Large intestine (tissue), 3 donors: ENCODE results near the gene NOP9. TPM values are rescaled to one million over a fixed set of nuclear protein-coding genes. Genes with fewer than 3 reads are reported as not detected.

Experiments used
- DNase-seq, 2 donors: peaks; one replicate each; pipeline versions ENCODE4 v3.0.0 to v3.0.0-alpha.2; 2013
- H3K27ac ChIP-seq: one replicate; pipeline ENCODE4 v1.5.1; 2013; ENCODE audit warnings: low read length
- H3K27me3 ChIP-seq: 2 replicates; pipeline ENCODE4 v1.6.1; 2013; ENCODE audit warnings: low read length; ENCODE audit not compliant: control insufficient read depth, insufficient read depth
- H3K36me3 ChIP-seq: 2 replicates; pipeline ENCODE4 v1.6.1; 2013; ENCODE audit warnings: low read length; ENCODE audit not compliant: control insufficient read depth, insufficient read depth
- H3K4me1 ChIP-seq: one replicate; pipeline ENCODE4 v1.6.1; 2013; ENCODE audit warnings: low read length; ENCODE audit not compliant: control insufficient read depth, insufficient read depth
- H3K4me3 ChIP-seq: one replicate; pipeline ENCODE4 v1.5.1; 2013; ENCODE audit warnings: low read length
- H3K9me3 ChIP-seq: one replicate; pipeline ENCODE4 v1.6.1; 2013; ENCODE audit warnings: mild to moderate bottlenecking, low read depth, low read length, moderate library complexity; ENCODE audit not compliant: control insufficient read depth
- WGBS: methylation state at CpG from one replicate; pipeline ENCODE4 v1.1.5; 2013; ENCODE audit warnings: low lambda C conversion rate; ENCODE audit not compliant: insufficient coverage; 5-methylcytosine and 5-hydroxymethylcytosine counted together
- polyA plus RNA-seq: library from polyadenylated mRNA; unstranded; fragments of 120-200 nt; gene quantifications from one replicate; pipeline ENCODE4 v1.2.1, GENCODE V29; 2013

Gene NOP9
- polyA plus RNA-seq, 1 donor, result 20.9 TPM

DNA sequence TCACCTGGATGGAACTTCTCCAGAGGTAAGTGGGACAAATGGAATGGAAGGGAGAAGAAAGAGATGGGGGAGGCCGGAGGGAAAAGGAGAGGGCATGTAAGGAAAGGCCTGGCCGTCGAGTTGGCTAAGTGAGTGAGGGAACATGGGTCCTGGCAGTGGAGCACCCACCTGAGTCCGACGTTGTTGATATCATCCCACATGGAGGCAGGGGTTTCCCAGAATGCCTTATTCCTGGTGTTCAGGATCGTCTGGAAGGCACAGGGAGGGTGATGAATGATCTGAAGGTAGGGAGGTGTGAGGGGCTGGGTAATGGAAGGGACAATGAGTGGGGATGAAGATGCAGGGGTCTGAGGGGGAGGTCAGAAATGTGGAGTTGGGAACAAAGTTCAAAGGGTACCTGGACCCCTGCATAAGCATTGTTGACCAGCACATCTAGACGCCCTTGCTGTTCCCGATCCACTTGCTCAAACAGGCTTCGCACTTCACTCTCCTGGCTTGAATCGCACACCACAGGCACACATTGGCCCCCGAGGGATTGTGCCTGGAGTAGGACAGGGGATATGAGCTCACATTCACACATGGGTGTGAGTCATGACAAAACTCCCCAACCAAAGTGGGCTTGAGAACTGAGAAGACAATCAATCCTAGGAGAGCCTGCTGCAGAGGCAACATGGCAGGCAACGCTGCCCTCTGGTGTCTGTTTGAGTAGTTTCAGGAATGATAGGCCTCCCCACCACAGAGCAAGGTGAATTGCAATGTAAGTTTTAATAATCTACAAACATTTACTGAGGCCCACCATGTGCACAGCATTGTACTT is 3.1 kb upstream of the NOP9 start:
- Histone ChIP-seq H3K27ac (no peak overlapping the region), H3K36me3 (peaks cover 34% of the 10 kb centered on the region), H3K27me3 (no peaks in the 10 kb centered on the region), H3K4me1 (peaks cover 19% of the 10 kb centered on the region), H3K9me3 (no peaks in the 10 kb centered on the region), H3K4me3 (no peak overlapping the region)
- DNase-seq, result peak; percentile 59 to 61
- 100% methylated on average over 2 of the region's 12 CpGs for WGBS

DNA sequence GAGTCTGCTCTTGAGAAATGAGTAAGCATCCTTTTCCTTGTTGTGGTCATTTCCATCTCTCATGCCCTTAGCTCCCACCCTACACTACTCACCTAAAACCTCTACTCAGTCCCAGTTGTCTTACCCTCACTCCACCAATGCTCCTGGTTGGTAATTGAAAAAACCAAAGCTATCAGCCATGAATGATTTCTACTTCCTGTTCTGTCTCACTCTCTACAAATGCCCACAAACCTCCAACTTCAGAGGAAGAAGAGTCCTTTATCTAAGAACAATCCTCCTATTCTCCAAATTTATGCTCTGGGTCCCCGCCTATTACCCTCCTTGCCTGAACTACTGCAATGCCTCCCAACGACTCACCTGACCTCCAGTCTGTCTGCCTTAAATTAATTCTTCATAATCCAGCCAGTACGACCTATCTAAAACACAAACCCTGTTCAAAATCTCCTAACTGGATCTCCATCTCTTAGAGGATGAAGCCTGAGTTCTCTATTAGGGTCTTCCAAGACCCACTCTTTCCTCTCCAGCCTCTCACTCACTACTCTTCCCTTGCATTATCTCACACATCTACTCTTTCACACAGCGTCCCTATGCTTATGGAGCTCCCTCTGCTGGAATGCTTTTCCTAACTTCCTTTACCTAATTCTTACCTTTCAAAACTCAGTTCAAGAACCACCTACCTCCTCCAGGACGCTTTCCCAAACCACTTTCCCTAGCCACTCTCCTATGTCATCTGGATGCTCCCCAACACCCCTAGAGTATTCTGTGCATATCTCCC is 2.3 kb upstream of the NOP9 start:
- 0% methylated on average over 2 of the region's 5 CpGs for WGBS
- Histone ChIP-seq H3K27me3 (no peaks in the 10 kb centered on the region), H3K4me3 (no peak overlapping the region), H3K27ac (peak overlapping the region; percentile 18), H3K9me3 (no peaks in the 10 kb centered on the region), H3K4me1 (peaks cover 19% of the 10 kb centered on the region), H3K36me3 (peaks cover 34% of the 10 kb centered on the region)
- peak in 1 of 2 donors; percentile 57 for DNase-seq

DNA sequence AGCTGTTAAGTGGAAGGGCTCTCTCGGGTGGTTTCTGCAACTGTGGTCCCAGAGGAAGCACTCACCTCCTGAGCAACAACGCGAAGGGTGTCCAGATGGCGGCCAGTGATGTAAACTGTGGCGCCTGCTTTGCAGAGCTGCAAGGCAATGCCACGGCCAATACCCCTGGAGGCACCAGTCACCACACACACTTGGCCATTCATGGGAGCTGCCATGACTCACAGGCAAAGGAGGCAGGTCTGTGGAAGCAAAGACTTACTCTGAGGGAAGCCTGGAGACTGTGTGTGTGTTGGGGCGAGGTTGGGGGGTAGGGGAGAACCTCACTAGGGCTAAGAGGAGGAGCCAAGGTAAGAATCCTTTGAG is 777 bp upstream of the NOP9 start:
- no peaks in the 10 kb centered on the region for H3K9me3 ChIP-seq
- DNase-seq, result no peak
- H3K4me3 ChIP-seq, result peak overlapping the region; percentile 68
- H3K36me3 ChIP-seq, result peaks cover 39% of the 10 kb centered on the region
- peaks cover 25% of the 10 kb centered on the region for H3K4me1 ChIP-seq
- no CpG with 5 or more reads among the region's 7 CpGs for WGBS
- H3K27me3 ChIP-seq, result no peaks in the 10 kb centered on the region
- H3K27ac ChIP-seq, result peak overlapping the region; percentile 90

DNA sequence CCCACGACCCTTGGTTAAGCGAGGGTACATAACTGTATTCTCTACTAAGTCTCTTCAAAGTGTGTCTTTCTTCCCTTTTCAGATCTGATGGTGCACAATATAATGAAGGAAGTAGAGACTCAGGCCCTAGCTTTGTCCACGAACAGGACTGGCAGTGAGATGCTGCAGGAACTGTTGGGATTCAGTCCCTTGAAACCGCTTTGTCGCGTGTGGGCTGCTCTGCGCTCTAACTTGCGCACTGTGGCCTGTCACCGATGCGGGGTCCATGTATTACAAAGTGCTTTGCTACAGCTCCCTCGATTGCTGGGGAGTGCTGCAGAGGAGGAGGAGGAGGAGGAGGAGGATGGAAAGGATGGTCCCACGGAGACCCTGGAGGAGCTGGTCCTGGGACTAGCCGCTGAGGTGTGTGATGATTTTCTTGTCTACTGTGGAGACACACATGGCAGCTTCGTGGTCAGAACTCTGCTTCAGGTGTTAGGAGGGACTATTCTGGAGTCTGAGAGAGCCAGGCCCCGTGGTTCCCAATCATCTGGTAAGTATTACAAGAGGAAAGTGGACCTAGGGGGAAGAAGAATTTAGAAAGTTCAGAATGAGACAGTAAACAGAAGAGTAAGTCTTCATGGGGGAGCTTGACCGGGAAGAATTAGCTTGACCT is 803 bp downstream of the NOP9 start:
- H3K27ac ChIP-seq, result peak overlapping the region; percentile 90
- DNase-seq, result no peak
- no CpG with 5 or more reads among the region's 16 CpGs for WGBS

DNA sequence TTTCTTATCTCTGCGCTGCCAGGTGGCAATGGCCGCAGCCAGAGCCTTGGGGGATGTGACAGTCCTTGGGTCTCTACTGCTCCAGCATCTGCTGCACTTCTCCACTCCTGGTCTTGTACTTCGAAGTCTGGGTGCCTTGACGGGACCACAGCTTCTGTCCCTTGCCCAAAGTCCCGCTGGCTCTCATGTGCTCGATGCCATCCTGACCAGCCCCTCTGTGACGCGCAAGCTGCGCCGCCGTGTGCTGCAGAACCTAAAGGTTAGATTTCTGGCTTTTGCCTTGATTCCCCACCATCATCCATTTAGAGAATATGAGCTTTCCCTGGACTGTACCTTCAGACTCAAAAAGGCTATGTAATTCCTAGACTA is 4.4 kb downstream of the NOP9 start:
- peaks cover 56% of the 10 kb centered on the region for H3K36me3 ChIP-seq

More for the DNA sequence above, 803 bp downstream of the NOP9 start:
- Histone ChIP-seq H3K4me1 (peaks cover 25% of the 10 kb centered on the region), H3K36me3 (peaks cover 52% of the 10 kb centered on the region), H3K4me3 (peak overlapping the region; percentile 68), H3K9me3 (no peaks in the 10 kb centered on the region), H3K27me3 (no peaks in the 10 kb centered on the region)

DNA sequence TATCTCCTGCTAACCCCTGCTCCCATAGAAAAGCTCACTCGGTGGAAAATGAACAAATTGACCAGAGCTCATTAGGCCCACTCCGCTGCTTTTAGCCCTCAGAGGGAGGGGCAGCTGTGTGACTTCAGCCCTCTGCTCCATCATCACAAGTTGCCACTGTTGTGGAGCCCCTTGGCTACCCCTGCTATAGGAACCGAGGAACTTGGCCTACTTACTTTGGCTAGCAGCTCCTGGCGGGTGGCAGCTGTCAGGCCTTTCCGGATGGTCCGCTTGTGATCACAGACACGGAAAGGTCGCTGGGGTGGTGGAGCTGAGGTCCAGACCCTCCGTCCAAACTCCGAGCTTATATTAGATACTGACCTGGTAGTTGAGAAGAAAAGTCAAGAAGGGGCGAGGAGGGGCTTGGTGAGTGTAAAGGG is 7.5 kb downstream of the NOP9 start:
- Histone ChIP-seq H3K4me1 (peaks cover 47% of the 10 kb centered on the region), H3K27ac (peak overlapping the region; percentile 97), H3K4me3 (peak overlapping the region; percentile 50), H3K36me3 (peaks cover 48% of the 10 kb centered on the region), H3K9me3 (no peaks in the 10 kb centered on the region), H3K27me3 (no peaks in the 10 kb centered on the region)
- peak in 1 of 2 donors; percentile 42 for DNase-seq
- WGBS, result 50% methylated on average over 2 of the region's 11 CpGs

More for the DNA sequence above, 4.4 kb downstream of the NOP9 start:
- H3K4me3 ChIP-seq, result no peak overlapping the region
- no peak overlapping the region for H3K27ac ChIP-seq
- no peaks in the 10 kb centered on the region for H3K9me3 ChIP-seq
- WGBS, result no CpG with 5 or more reads among the region's 11 CpGs
- no peak for DNase-seq
- H3K27me3 ChIP-seq, result no peaks in the 10 kb centered on the region
- peaks cover 39% of the 10 kb centered on the region for H3K4me1 ChIP-seq

DNA sequence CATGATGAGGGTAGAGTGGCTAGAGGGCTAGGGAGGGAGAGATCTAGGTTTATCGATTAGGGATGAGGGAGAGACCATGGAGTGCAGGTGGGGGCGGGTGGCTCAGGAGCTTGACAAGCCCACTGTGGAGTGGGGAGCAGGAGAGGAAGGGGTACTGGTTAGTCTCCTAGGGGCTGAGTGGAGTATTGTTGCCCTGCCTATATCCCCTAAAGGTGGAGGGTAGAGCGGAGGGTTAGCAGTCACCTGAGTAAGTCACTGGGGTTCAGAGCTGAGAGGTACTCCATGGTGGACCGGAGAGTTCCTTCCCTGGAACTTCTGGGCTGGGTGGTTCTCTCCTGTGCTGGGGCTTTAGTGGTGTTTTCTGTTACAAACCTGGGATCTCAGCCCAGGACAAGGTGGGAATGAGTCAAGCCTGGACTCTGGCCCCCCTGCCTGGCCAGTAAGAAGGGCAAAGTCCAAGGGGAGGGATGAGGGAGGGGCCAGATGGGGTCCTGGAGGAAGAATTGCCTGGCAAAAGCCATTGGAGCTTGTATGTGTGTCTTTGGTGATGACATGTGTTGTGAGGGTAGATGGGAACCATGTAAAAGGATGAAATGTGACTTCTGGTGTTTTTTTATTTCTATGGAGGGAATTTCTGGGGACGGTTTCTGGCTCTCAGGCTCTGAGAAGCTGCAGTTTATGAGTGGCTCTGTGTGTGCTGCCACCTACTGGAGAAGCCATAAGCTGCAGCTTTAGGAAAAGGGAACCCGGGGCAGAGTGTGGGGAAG is 8.1 kb downstream of the NOP9 start, which contains the start of gene CIDEB:
Gene CIDEB, minus strand, starts transcription at position 403 of the 767 bp plus-strand sequence. Its CDS starts 119 bp downstream, at position 284.
- H3K27ac ChIP-seq, result peak within 1 kb of the TSS; percentile 97
- no peaks in the 10 kb centered on the region for H3K27me3 ChIP-seq
- H3K9me3 ChIP-seq, result no peaks in the 10 kb centered on the region
- peak within 1 kb of the TSS; percentile 50 for H3K4me3 ChIP-seq
- DNase-seq, result peak; percentile 91 to 95
- H3K4me1 ChIP-seq, result peaks cover 44% of the 10 kb centered on the region
- 50% methylated on average over 1 of the region's 6 CpGs for WGBS
- H3K36me3 ChIP-seq, result peaks cover 42% of the 10 kb centered on the region

DNA sequence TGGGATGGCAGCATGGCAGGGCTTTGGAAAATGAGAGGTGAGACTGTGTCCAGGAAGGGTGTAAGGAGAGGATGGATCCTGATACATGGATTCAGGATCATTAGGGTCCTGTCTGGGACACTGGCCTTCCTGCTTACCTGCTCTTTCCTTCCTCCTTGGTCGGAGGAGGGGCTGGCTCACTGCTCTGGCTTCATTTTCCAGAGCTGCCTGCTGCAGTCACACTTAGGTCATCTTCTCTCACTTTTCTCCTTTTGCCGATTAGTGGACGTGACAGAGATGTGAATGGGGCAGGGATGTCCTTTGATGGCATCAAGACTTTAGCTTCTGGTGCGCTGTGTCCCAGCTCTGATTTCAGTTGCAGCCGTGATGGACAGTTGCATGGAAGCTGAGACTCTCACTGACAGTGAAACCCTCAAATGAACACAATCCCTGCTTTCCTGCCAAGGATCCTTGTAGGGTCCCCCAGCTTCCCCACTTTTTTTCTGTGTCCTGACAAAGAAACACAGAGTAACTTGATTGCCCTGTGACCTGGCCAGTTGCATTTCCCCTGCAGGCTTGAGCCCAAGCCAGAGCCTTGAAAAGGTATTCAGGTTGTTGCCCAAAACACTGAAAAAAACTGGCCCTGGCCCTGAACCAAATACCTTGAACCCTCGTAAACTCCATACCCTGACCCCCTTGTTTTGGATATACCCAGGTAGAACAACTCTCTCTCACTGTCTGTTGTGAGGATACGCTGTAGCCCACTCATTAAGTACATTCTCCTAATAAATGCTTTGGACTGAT is 8.9 kb downstream of the NOP9 start:
- no peak for DNase-seq
- no peak overlapping the region for H3K4me3 ChIP-seq
- WGBS, result 100% methylated on average over 1 of the region's 7 CpGs
- peaks cover 36% of the 10 kb centered on the region for H3K36me3 ChIP-seq
- H3K4me1 ChIP-seq, result peaks cover 41% of the 10 kb centered on the region
- no peaks in the 10 kb centered on the region for H3K27me3 ChIP-seq
- H3K27ac ChIP-seq, result peak overlapping the region; percentile 97
- H3K9me3 ChIP-seq, result no peaks in the 10 kb centered on the region

DNA sequence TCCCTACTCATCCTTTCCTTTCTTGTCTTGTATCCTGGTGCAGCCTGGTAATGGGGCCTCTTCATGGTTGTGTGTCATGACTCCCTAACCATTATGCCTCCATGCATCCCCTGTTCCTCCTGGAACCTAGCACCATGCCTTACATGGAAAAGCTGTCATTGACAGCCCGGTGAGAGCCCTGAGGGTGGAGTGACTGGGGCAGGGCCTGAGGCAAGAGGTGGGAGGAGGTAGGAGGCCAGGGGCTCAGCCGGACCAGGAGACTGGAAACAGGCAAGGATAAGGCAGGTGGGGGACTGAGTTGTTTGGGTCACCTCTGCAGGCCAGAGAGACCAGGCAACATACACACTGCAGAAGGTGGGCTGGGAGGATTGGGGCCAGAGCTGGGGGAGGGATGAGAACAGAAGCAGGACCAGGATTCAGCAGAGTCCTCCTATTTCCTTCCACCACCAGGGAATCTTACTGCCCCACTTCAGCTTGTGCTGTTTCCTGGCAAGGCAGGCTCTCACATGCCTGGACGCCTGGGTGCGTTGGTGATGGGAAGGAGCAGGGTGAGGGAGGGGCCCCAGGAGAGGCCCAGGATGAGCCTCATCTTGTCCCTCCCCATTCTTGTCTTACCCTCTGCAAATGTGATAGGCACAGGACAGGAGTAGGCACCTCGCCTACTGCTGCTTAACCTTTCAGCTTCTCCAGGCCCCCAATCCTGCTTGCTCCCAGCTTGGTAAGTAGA is 10.1 kb downstream of the NOP9 start, which contains the start of gene LTB4R2:
Gene LTB4R2, plus strand, starts transcription at position 603 of the 727 bp plus-strand sequence. CDS start 525 bp downstream, outside the sequence.
- Histone ChIP-seq H3K4me3 (no peak within 1 kb of the TSS), H3K9me3 (no peaks in the 10 kb centered on the region), H3K27ac (peak within 1 kb of the TSS; percentile 9), H3K27me3 (peaks cover 1% of the 10 kb centered on the region), H3K4me1 (peaks cover 41% of the 10 kb centered on the region), H3K36me3 (peaks cover 25% of the 10 kb centered on the region)
- WGBS, result no CpG with 5 or more reads among the region's 5 CpGs
- no peak for DNase-seq
